T-cell (primary cell): ENCODE measurements around the gene APPL2. TPM values are rescaled to one million over a fixed set of nuclear protein-coding genes. Genes with fewer than 3 reads are reported as not detected.
"Not testable (repeated sequence)": the region's sequence is repeated elsewhere in the genome, so short reads cannot be mapped to it uniquely, and the experiment has no call there.

Source experiments
- ATAC-seq, 4 experiments: fragments of 200-7000 bp in 3 of 4; fragments of 150-1000 bp in 1 of 4; cut with Tn5 transposase; replicated peaks in 1 of 4; 1 replicate in 3 of 4; 2 replicates in 1 of 4; pipeline ENCODE4 v1.10.0; 2021; ENCODE audit warnings: moderate library complexity in 3 of 4, mild to moderate bottlenecking in 2 of 4, moderate number of reproducible peaks in 1 of 4
- CTCF ChIA-PET, 2 donors: fragments of 300-600 bp; sonication (Branson Sonifier 250); formaldehyde crosslinking; loops; one replicate each; lab custom pipeline; 2022; ENCODE audit warnings: antibody characterized with exemption in 2 of 2; lab: Charles Lee
- POLR2A ChIA-PET, 2 donors: fragments of 300-600 bp; sonication (Branson Sonifier 250); formaldehyde crosslinking; loops; one replicate each; lab custom pipeline; 2022; ENCODE audit warnings: antibody characterized with exemption in 2 of 2; lab: Charles Lee
- DNase-seq, 35 experiments: peaks; one replicate each; pipeline versions ENCODE4 v3.0.0 to v3.0.0-alpha.2; 2013 to 2023
- H3K27ac ChIP-seq: one replicate; pipeline ENCODE4 v1.5.1; 2013; ENCODE audit warnings: low read length
- H3K27me3 ChIP-seq, 2 experiments: replicated peaks in 1 of 2; 1 replicate in 1 of 2; 2 replicates in 1 of 2; pipeline versions ENCODE4 v1.6.1 to v1.7.0; 2013; ENCODE audit warnings: low read length in 1 of 2, mixed read lengths in 1 of 2; ENCODE audit not compliant: control insufficient read depth in 2 of 2, insufficient read depth in 2 of 2; ENCODE audit errors: extremely low read depth in 1 of 2
- H3K36me3 ChIP-seq, 2 donors: 1 replicate in 1 of 2; 2 replicates in 1 of 2; pipeline versions ENCODE4 v1.6.1 to v1.7.0; 2013; ENCODE audit warnings: low read length in 1 of 2; ENCODE audit not compliant: control insufficient read depth in 2 of 2, insufficient read depth in 1 of 2; ENCODE audit errors: extremely low read depth in 1 of 2
- H3K4me1 ChIP-seq, 2 experiments: 1 replicate in 1 of 2; 2 replicates in 1 of 2; pipeline versions ENCODE4 v1.6.1 to v1.7.0; 2013; ENCODE audit warnings: low read length in 2 of 2, mixed read lengths in 1 of 2; ENCODE audit not compliant: insufficient read depth in 2 of 2, control insufficient read depth in 1 of 2; ENCODE audit errors: extremely low read depth in 1 of 2
- H3K4me3 ChIP-seq, 2 donors: 1 replicate in 1 of 2; 2 replicates in 1 of 2; pipeline versions ENCODE4 v1.5.1 to v1.7.0; 2013; ENCODE audit warnings: mild to moderate bottlenecking in 2 of 2, low read length in 1 of 2, moderate library complexity in 1 of 2; ENCODE audit not compliant: control insufficient read depth in 1 of 2; ENCODE audit errors: extremely low read depth in 1 of 2
- H3K9me3 ChIP-seq: 2 replicates; pipeline ENCODE4 v1.7.0; 2013
- H3K27ac Mint-ChIP-seq, 2 donors: one replicate each; pipeline ENCODE4 v1.8.0; 2020 to 2021; ENCODE audit warnings: mild to moderate bottlenecking in 2 of 2, mixed read lengths in 2 of 2
- H3K27me3 Mint-ChIP-seq, 2 donors: one replicate each; pipeline ENCODE4 v1.8.0; 2021 to 2022; ENCODE audit warnings: mixed read lengths in 2 of 2
- H3K36me3 Mint-ChIP-seq: one replicate; pipeline ENCODE4 v1.8.0; 2021; ENCODE audit warnings: mixed read lengths
- H3K4me1 Mint-ChIP-seq, 3 donors: one replicate each; pipeline ENCODE4 v1.8.0; 2020 to 2022; ENCODE audit warnings: mixed read lengths in 3 of 3, mild to moderate bottlenecking in 1 of 3
- H3K4me3 Mint-ChIP-seq, 3 donors: one replicate each; pipeline ENCODE4 v1.8.0; 2020 to 2022; ENCODE audit warnings: mild to moderate bottlenecking in 3 of 3, mixed read lengths in 3 of 3, moderate library complexity in 3 of 3
- H3K9me3 Mint-ChIP-seq, 3 donors: one replicate each; pipeline ENCODE4 v1.8.0; 2020 to 2022; ENCODE audit warnings: mixed read lengths in 3 of 3
- WGBS: methylation state at CpG from one replicate; pipeline ENCODE4 v1.1.5; 2013; ENCODE audit warnings: missing lambda C conversion rate; ENCODE audit not compliant: insufficient coverage; 5-methylcytosine and 5-hydroxymethylcytosine counted together
- total RNA-seq, 35 experiments: library from RNA in 6 of 35; stranded (reverse) in 6 of 35; fragments of 120-200 nt in 1 of 35; gene quantifications; one replicate each; pipeline versions ENCODE4 v1.2.1 to v1.2.4 and lab custom pipeline; 2013 to 2026

Gene APPL2
- total RNA-seq, 5 donors from 2014 or later (not counting 1 experiment from before 2014, with no cell fraction given): 41.1 to 59.6 (median 53.1) TPM

DNA sequence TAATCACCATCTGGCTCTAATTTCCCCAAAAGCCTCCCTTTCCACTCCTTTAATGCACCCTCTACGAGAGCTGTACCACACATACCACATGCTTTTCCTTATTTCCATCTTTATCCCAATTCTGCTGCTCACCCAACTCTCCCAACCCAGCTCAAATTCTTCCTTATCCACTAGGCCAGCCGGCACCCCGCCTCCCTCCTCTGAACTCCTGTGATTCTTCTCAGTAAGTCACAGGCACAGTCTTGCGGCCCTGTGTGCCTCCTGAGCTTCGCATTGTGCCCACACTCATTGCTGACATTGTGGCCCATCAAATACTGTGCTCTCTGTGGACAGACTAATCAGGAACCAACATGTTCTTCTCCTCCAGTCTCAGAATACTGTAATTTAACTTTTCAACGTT lies 45.4 kb downstream of the APPL2 start:
- no peaks in the 10 kb centered on the region for H3K9me3 Mint-ChIP-seq
- H3K27me3 Mint-ChIP-seq: no peaks in the 10 kb centered on the region
- peaks cover 70% of the 10 kb centered on the region for H3K36me3 Mint-ChIP-seq
- POLR2A ChIA-PET: interaction anchor here in 1 of 2 donors (0.7 kb wide), 1 partner anchor 831 kb away, joined by 3 read pairs; no protein-coding TSS in a partner anchor
- H3K9me3 ChIP-seq: no peaks in the 10 kb centered on the region
- H3K36me3 ChIP-seq: peaks cover 24 to 73% of the 10 kb centered on the region in 2 donors
- WGBS: 97% methylated on average over 6 of the region's 6 CpGs
- H3K27ac Mint-ChIP-seq: peak overlapping the region in 1 of 2 donors; percentile 11
- no peaks in the 10 kb centered on the region for H3K27me3 ChIP-seq
- H3K27ac ChIP-seq: no peak overlapping the region
- no peak for ATAC-seq
- DNase-seq: no peak
- no peaks in the 10 kb centered on the region for H3K4me1 ChIP-seq
- H3K4me1 Mint-ChIP-seq: no peaks in the 10 kb centered on the region
- H3K4me3 Mint-ChIP-seq: no peak overlapping the region
- CTCF ChIA-PET: no interaction called here
- H3K4me3 ChIP-seq: no peak overlapping the region

DNA sequence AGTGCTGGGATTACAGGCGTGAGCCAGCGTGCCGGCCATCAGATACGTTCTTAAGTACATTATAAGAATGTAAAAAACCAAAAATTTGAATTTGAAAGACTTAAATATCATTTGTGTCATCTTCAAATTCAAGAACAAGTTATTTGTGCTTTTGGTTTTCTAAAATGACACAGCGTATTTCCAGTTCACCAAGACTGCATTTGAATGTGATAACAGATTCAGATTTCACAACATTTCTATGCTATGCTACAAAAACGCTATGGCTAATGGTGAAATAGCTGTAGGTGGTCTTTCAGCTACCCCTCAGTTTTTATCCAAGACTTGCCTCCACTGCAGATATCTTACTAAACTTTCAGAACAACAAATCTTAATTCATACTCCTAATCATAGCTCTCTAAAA lies 46.7 kb downstream of the APPL2 start:
- ATAC-seq (no peak), DNase-seq (no peak)
- H3K36me3 Mint-ChIP-seq: peaks cover 78% of the 10 kb centered on the region
- no peak overlapping the region for H3K27ac Mint-ChIP-seq
- ChIA-PET POLR2A (no interaction called here), CTCF (interaction anchor here in 1 of 2 donors (0.5 kb wide), 1 partner anchor 989 kb away, joined by 4 read pairs; no protein-coding TSS in a partner anchor)
- H3K4me3 ChIP-seq: no peak overlapping the region
- H3K4me1 Mint-ChIP-seq: no peaks in the 10 kb centered on the region
- H3K27me3 Mint-ChIP-seq: no peaks in the 10 kb centered on the region
- no peaks in the 10 kb centered on the region for H3K9me3 Mint-ChIP-seq
- H3K27ac ChIP-seq: no peak overlapping the region
- no CpG with 5 or more reads among the region's 6 CpGs for whole genome bisulfite sequencing
- peaks cover 35 to 74% of the 10 kb centered on the region in 2 donors for H3K36me3 ChIP-seq
- H3K4me1 ChIP-seq: no peaks in the 10 kb centered on the region
- H3K9me3 ChIP-seq: no peaks in the 10 kb centered on the region
- H3K27me3 ChIP-seq: no peaks in the 10 kb centered on the region
- no peak overlapping the region for H3K4me3 Mint-ChIP-seq

GRCh38 chr12:105183976-105184375 lies 52.0 kb downstream of the APPL2 start:
- H3K27ac Mint-ChIP-seq, ATAC-seq, H3K4me1 ChIP-seq, CTCF ChIA-PET, H3K27me3 Mint-ChIP-seq, H3K27ac ChIP-seq, H3K4me3 Mint-ChIP-seq, H3K27me3 ChIP-seq, DNase-seq, H3K4me3 ChIP-seq, H3K9me3 ChIP-seq, POLR2A ChIA-PET: not testable (repeated sequence)
- Mint-ChIP-seq H3K9me3 (peaks cover 5 to 16% (median 10%) of the 10 kb centered on the region in 3 donors), H3K4me1 (peaks cover 9 to 13% (median 12%) of the 10 kb centered on the region in 3 donors), H3K36me3 (peaks cover 88% of the 10 kb centered on the region)
- no CpG with 5 or more reads among the region's 5 CpGs for WGBS
- peaks cover 10 to 36% of the 10 kb centered on the region in 2 donors for H3K36me3 ChIP-seq

DNA sequence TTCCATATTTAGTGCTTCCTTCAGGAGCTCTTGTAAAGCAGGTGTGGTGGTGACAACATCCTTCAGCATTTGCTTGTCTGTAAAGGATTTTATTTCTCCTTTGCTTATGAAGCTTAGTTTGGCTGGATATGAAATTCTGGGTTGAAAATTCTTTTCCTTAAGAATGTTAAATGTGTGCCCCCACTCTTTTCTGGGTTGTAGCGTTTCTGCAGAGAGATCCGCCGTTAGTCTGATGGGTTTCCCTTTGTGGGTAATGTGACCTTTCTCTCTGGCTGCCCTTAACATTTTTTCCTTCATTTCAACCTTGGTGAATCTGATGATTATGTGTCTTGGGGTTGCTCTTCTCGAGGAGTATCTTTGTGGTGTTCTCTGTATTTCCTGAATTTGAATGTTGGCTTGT lies 52.6 kb downstream of the APPL2 start:
- ATAC-seq, H3K27ac ChIP-seq, H3K4me3 ChIP-seq, H3K27ac Mint-ChIP-seq, H3K9me3 ChIP-seq, H3K4me3 Mint-ChIP-seq, DNase-seq, H3K27me3 Mint-ChIP-seq, POLR2A ChIA-PET, H3K4me1 ChIP-seq, H3K27me3 ChIP-seq, CTCF ChIA-PET: not testable (repeated sequence)
- peaks cover 9 to 13% (median 12%) of the 10 kb centered on the region in 3 donors for H3K4me1 Mint-ChIP-seq
- peaks cover 85% of the 10 kb centered on the region for H3K36me3 Mint-ChIP-seq
- no CpG with 5 or more reads among the region's 4 CpGs for WGBS
- peaks cover 5 to 16% (median 10%) of the 10 kb centered on the region in 3 donors for H3K9me3 Mint-ChIP-seq
- H3K36me3 ChIP-seq: peaks cover 10 to 31% of the 10 kb centered on the region in 2 donors

DNA sequence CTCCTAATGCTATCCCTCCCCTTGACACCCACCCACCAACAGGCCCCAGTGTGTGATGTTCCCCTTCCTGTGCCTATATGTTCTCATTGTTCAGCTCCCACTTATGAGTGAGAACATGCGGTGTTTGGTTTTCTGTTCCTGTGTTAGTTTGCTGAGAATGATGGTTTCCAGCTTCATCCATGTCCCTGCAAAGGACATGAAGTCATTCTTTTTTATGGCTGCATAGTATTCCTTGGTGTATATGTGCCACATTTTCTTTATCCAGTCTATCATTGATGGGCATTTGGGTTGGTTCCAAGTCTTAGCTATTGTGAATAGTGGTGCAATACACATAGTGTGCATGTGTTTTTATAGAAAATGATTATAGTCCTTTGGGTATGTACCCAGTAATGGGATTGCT lies 56.9 kb downstream of the APPL2 start:
- H3K27me3 Mint-ChIP-seq, H3K9me3 ChIP-seq, H3K4me1 ChIP-seq, H3K27ac Mint-ChIP-seq, H3K27me3 ChIP-seq, CTCF ChIA-PET, DNase-seq, H3K4me3 ChIP-seq, H3K4me3 Mint-ChIP-seq, H3K27ac ChIP-seq, POLR2A ChIA-PET, ATAC-seq: not testable (repeated sequence)
- peaks cover 0 to 11% of the 10 kb centered on the region in 2 donors for H3K36me3 ChIP-seq
- H3K36me3 Mint-ChIP-seq: peaks cover 77% of the 10 kb centered on the region
- H3K9me3 Mint-ChIP-seq: peaks cover 5 to 16% (median 10%) of the 10 kb centered on the region in 3 donors
- no CpG with 5 or more reads among the region's 1 CpG for WGBS
- peaks cover 12 to 18% (median 15%) of the 10 kb centered on the region in 3 donors for H3K4me1 Mint-ChIP-seq

DNA sequence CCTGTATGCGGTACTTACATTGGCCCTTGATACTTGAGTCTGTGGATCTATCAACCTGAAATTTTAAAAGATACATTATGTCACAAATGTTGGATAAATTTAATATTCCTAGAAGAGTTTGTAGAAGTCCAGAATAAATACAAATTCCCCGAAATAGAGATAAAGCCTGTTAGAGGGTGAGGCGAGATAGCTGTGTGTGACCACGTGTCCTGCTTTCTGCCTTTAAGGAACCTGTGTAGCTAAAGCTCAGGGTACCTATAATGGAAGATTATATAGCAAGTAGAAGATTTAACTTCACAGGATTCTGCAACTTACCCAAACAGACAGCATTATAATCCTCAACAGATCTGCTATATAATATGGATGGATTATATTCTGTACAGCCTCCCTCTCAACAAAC lies 58.8 kb downstream of the APPL2 start:
- ChIA-PET POLR2A (no interaction called here), CTCF (no interaction called here)
- no peaks in the 10 kb centered on the region for H3K27me3 Mint-ChIP-seq

More for the DNA sequence above, 58.8 kb downstream of the APPL2 start:
- no peaks in the 10 kb centered on the region for H3K27me3 ChIP-seq
- WGBS: no CpG with 5 or more reads among the region's 4 CpGs
- H3K4me1 ChIP-seq: no peaks in the 10 kb centered on the region
- no peak overlapping the region for H3K4me3 Mint-ChIP-seq
- no peaks in the 10 kb centered on the region for H3K9me3 ChIP-seq
- H3K4me3 ChIP-seq: no peak overlapping the region
- H3K36me3 ChIP-seq: peaks cover 0 to 16% of the 10 kb centered on the region in 2 donors
- H3K4me1 Mint-ChIP-seq: peaks cover 6 to 9% (median 8%) of the 10 kb centered on the region in 3 donors
- peaks cover 63% of the 10 kb centered on the region for H3K36me3 Mint-ChIP-seq
- peaks cover 3 to 9% (median 6%) of the 10 kb centered on the region in 3 donors for H3K9me3 Mint-ChIP-seq
- DNase-seq (no peak), ATAC-seq (no peak)
- no peak overlapping the region for H3K27ac ChIP-seq
- H3K27ac Mint-ChIP-seq: peak overlapping the region in 1 of 2 donors; percentile 57
